OCI-LY3 (cell line): ENCODE results near the gene ELFN2.

Source experiments
- EZH2phosphoT487 ChIP-seq: fragments of 200-600 bp; shearing (Covaris generic); IDR thresholded peaks from 2 replicates; pipeline ENCODE4 v1.6.1; 2018; ENCODE audit warnings: antibody characterized with exemption, mixed run types, low read depth
- TF ChIP-seq, protein P1 (sequence below): fragments of 200-600, 300-600 bp; sonication (generic); IDR thresholded peaks from 2 replicates; pipeline ENCODE4 v1.5.1; 2014; ENCODE audit warnings: antibody characterized with exemption, low read length, low read depth

DNA sequence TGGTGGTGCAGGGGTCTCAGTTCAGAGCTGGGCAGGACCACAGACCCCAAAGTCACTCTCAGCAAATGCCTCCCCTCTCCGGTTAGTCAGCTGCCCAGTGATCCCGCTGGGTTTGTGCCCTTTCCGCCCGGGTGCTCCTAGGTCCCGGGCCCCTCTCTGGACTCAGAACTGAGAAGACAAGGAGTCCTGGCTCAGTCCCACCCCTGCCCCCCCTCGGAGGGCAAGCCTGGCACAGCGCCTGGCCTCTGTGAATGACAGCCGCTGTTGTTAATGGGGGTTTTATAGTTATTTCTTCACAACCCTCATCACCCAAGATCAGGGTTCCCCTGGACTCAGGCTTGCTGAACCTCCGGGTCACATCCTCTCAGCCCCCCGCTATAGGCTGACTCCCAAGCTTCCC is 47.6 kb downstream of the ELFN2 start:
- TF ChIP-seq, protein P1, sequence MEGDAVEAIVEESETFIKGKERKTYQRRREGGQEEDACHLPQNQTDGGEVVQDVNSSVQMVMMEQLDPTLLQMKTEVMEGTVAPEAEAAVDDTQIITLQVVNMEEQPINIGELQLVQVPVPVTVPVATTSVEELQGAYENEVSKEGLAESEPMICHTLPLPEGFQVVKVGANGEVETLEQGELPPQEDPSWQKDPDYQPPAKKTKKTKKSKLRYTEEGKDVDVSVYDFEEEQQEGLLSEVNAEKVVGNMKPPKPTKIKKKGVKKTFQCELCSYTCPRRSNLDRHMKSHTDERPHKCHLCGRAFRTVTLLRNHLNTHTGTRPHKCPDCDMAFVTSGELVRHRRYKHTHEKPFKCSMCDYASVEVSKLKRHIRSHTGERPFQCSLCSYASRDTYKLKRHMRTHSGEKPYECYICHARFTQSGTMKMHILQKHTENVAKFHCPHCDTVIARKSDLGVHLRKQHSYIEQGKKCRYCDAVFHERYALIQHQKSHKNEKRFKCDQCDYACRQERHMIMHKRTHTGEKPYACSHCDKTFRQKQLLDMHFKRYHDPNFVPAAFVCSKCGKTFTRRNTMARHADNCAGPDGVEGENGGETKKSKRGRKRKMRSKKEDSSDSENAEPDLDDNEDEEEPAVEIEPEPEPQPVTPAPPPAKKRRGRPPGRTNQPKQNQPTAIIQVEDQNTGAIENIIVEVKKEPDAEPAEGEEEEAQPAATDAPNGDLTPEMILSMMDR: no peak
- TF ChIP-seq EZH2phosphoT487: no peak
